ENCODE results near the gene KRTAP5-2.
A peak's percentile ranks its signal among the peaks of the same experiment; 100 is the strongest.
"Not testable (repeated sequence)": the region's sequence is repeated elsewhere in the genome, so short reads cannot be mapped to it uniquely, and the experiment has no call there.

Gene KRTAP5-2

GRCh38 chr11:1597994-1598380 is at the start of gene KRTAP5-2:
Gene KRTAP5-2, minus strand, starts transcription at chr11:1598294. Its CDS starts 44 bp downstream, at chr11:1598250.
- DNase-seq = no peak

GRCh38 chr11:1646540-1646939 is 48.4 kb upstream of the KRTAP5-2 start:
- not testable (repeated sequence) for DNase-seq

- DNase-seq = no peak
Measured at GRCh38 chr11:1645357-1645821, 47.3 kb upstream of the KRTAP5-2 start.

GRCh38 chr11:1644601-1645356 is 46.7 kb upstream of the KRTAP5-2 start:
- no peak for DNase-seq

GRCh38 chr11:1643146-1643690 is 45.1 kb upstream of the KRTAP5-2 start:
- DNase-seq = no peak

GRCh38 chr11:1642288-1643145 is 44.4 kb upstream of the KRTAP5-2 start:
- DNase-seq = no peak

- DNase-seq = no peak
Measured at GRCh38 chr11:1641096-1641495, 43.0 kb upstream of the KRTAP5-2 start.

GRCh38 chr11:1640076-1640946 is 42.2 kb upstream of the KRTAP5-2 start:
- peak in 1 of 4 experiments; percentile 8 for DNase-seq

- DNase-seq = no peak
Measured at GRCh38 chr11:1639666-1640065, 41.6 kb upstream of the KRTAP5-2 start.

- no peak for DNase-seq
Measured at GRCh38 chr11:1639102-1639620, 41.1 kb upstream of the KRTAP5-2 start.

- no peak for DNase-seq
Measured at GRCh38 chr11:1638344-1638743, 40.2 kb upstream of the KRTAP5-2 start.

- DNase-seq = no peak
Measured at GRCh38 chr11:1637628-1638027, 39.5 kb upstream of the KRTAP5-2 start.

- DNase-seq = no peak
Measured at GRCh38 chr11:1636291-1636950, 38.3 kb upstream of the KRTAP5-2 start.

- no peak for DNase-seq
Measured at GRCh38 chr11:1633864-1634263, 35.8 kb upstream of the KRTAP5-2 start.

GRCh38 chr11:1632053-1632714 is 34.1 kb upstream of the KRTAP5-2 start:
- DNase-seq = no peak

GRCh38 chr11:1631066-1631568 is 33.0 kb upstream of the KRTAP5-2 start:
- no peak for DNase-seq

GRCh38 chr11:1630271-1630670 is 32.2 kb upstream of the KRTAP5-2 start:
- DNase-seq = no peak

- no peak for DNase-seq
Measured at GRCh38 chr11:1629326-1630185, 31.5 kb upstream of the KRTAP5-2 start, which contains the start of gene KRTAP5-5. Gene KRTAP5-5, plus strand, starts transcription at chr11:1629775. Its CDS starts 66 bp downstream, at chr11:1629841.

GRCh38 chr11:1628506-1629325 is 30.6 kb upstream of the KRTAP5-2 start:
- peak in 2 of 4 experiments; percentile 9 to 37 for DNase-seq
